ENCODE data around the gene ZNHIT1. TPM values are rescaled to one million over a fixed set of nuclear protein-coding genes. Genes with fewer than 3 reads are reported as not detected.

The ZNHIT1 gene
- total RNA-seq, 1 experiment from 2014 or later, result 57.2 TPM

DNA sequence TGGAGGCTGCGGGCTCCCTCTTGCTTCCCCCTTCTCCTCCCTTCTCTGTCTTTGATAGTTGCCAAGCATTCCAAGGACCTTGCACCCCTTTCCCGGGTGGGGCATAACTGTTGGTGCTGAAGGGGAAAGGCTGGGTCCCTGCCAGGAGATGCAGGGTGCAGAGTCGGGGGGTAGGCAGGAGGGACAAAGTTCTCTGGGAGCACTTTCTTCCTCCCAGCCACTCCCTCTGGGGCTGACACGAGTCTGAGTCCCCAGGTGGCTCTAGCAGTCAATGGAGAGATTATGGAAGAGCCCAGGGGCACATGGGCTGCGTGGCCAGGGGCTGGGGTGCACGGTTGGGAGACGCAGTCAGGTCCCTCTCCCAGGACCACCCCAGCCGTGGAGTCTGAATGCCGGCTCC lies 17.6 kb downstream of the ZNHIT1 start:
- no peaks in the 10 kb centered on the region for H3K9me3 Mint-ChIP-seq (ENCODE audit: low read depth, unreplicated experiment)
- DNase-seq, result no peak
- H3K27ac Mint-ChIP-seq (ENCODE audit: unreplicated experiment), result no peak overlapping the region
- TF ChIP-seq CTCF (IDR thresholded peaks at IDR 0.05; ENCODE audit: unreplicated experiment), result no peak
- no TSS peak for BruUV-seq (replicated peaks)
- peaks cover 5% of the 10 kb centered on the region for H3K4me1 Mint-ChIP-seq (ENCODE audit: low read depth, unreplicated experiment)
- intact Hi-C loops (cut with micrococcal nuclease; ENCODE audit: unreplicated experiment), result no loop called here
- no peak overlapping the region for H3K4me3 Mint-ChIP-seq (ENCODE audit: low read depth, unreplicated experiment)
- CTCF ChIA-PET, result no interaction called here
- peaks cover 25% of the 10 kb centered on the region for H3K36me3 Mint-ChIP-seq (ENCODE audit: insufficient read depth, unreplicated experiment)
- no peaks in the 10 kb centered on the region for H3K27me3 Mint-ChIP-seq (ENCODE audit: unreplicated experiment)

DNA sequence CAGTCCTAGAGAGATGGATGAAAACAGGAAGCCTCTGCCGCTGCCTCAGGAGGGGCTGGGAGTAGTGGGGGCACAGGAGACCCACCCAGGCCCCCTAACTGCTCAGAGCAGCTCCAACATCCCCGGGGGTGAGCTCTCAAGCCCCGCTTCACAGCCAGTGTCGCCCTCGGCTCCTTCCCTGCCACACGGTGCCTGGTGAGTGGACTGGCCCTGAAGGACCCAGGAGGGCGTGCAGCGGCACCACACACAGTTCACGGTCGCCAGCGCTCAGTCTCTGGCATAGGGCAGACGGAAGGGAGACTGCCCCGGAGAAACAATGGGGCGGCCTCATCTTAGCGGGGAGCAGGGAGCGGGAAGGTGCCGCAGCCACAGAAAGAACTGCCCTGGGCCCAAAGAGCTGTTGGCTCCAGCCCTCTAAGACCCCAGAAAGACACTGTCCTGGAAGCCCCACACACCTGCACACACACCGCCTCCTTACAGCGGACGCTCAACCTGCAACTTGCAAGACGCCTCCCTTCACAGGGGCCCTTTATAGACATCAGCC lies 18.4 kb downstream of the ZNHIT1 start:
- Mint-ChIP-seq H3K36me3 (ENCODE audit: insufficient read depth, unreplicated experiment) (peaks cover 20% of the 10 kb centered on the region), H3K27ac (ENCODE audit: unreplicated experiment) (no peak overlapping the region), H3K27me3 (ENCODE audit: unreplicated experiment) (no peaks in the 10 kb centered on the region), H3K4me1 (ENCODE audit: low read depth, unreplicated experiment) (no peaks in the 10 kb centered on the region), H3K4me3 (ENCODE audit: low read depth, unreplicated experiment) (no peak overlapping the region), H3K9me3 (ENCODE audit: low read depth, unreplicated experiment) (no peaks in the 10 kb centered on the region)
- intact Hi-C loops (cut with micrococcal nuclease; ENCODE audit: unreplicated experiment), result no loop called here
- CTCF ChIA-PET, result no interaction called here
- no peak for DNase-seq
- BruUV-seq (replicated peaks), result no TSS peak
- no peak for TF ChIP-seq CTCF (IDR thresholded peaks at IDR 0.05; ENCODE audit: unreplicated experiment)

GRCh38 chr7:101237206-101238067 lies 19.5 kb downstream of the ZNHIT1 start, which contains the start of gene CLDN15:
Gene CLDN15, minus strand, starts transcription at chr7:101237802. Its CDS starts 221 bp downstream, at chr7:101237581.
- BruUV-seq (replicated peaks), result no TSS peak
- no peak for DNase-seq
- Mint-ChIP-seq H3K9me3 (ENCODE audit: low read depth, unreplicated experiment) (no peaks in the 10 kb centered on the region), H3K27ac (ENCODE audit: unreplicated experiment) (no peak within 1 kb of the TSS), H3K4me1 (ENCODE audit: low read depth, unreplicated experiment) (no peaks in the 10 kb centered on the region), H3K36me3 (ENCODE audit: insufficient read depth, unreplicated experiment) (peaks cover 9% of the 10 kb centered on the region), H3K27me3 (ENCODE audit: unreplicated experiment) (no peaks in the 10 kb centered on the region), H3K4me3 (ENCODE audit: low read depth, unreplicated experiment) (no peak within 1 kb of the TSS)
- intact Hi-C loops (cut with micrococcal nuclease; ENCODE audit: unreplicated experiment), result no loop called here
- TF ChIP-seq CTCF (IDR thresholded peaks at IDR 0.05; ENCODE audit: unreplicated experiment), result no peak
- CTCF ChIA-PET, result interaction anchor here (1.1 kb wide), 1 partner anchor 9 kb away, joined by 3 read pairs; no protein-coding TSS in a partner anchor

GRCh38 chr7:101238226-101239182 lies 20.5 kb downstream of the ZNHIT1 start:
- Mint-ChIP-seq H3K27me3 (ENCODE audit: unreplicated experiment) (no peaks in the 10 kb centered on the region), H3K9me3 (ENCODE audit: low read depth, unreplicated experiment) (no peaks in the 10 kb centered on the region), H3K4me1 (ENCODE audit: low read depth, unreplicated experiment) (no peaks in the 10 kb centered on the region), H3K4me3 (ENCODE audit: low read depth, unreplicated experiment) (no peak overlapping the region), H3K27ac (ENCODE audit: unreplicated experiment) (no peak overlapping the region), H3K36me3 (ENCODE audit: insufficient read depth, unreplicated experiment) (no peaks in the 10 kb centered on the region)
- CTCF ChIA-PET, result interaction anchor here (1.1 kb wide), 1 partner anchor 8 kb away, joined by 3 read pairs; no protein-coding TSS in a partner anchor
- BruUV-seq (replicated peaks), result no TSS peak
- TF ChIP-seq CTCF (IDR thresholded peaks at IDR 0.05; ENCODE audit: unreplicated experiment), result no peak
- intact Hi-C loops (cut with micrococcal nuclease; ENCODE audit: unreplicated experiment), result no loop called here
- DNase-seq, result no peak

Measured in Calu3 (cell line).